ENCODE data around the gene SYNDIG1. TPM values are rescaled to one million over a fixed set of nuclear protein-coding genes. Genes with fewer than 3 reads are reported as not detected.

Gene SYNDIG1
- polyA plus RNA-seq, 1 donor from 2014 or later, result 0.22 TPM

DNA sequence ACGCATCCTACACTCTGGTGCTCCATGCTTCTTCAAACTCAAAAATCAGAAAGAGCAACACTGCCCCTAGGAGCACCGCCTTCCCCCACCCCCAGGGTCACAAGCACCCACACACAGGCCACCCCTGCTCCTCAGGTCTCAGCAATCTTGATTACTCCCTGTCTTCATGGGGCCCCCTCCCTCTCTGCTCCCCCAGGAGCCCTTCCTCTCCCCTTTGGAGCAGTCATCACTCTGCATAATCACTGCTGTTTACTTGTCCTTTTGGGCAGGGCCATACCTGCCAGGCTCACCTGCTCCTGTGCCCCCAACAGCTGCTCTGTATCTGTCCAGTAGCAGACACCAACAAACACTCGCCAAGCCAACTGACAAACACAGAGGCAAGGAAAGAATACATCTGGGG, 7.6 kb upstream of the SYNDIG1 start:
- no peak overlapping the region for H3K4me3 ChIP-seq (ENCODE audit: low read length)
- no peaks in the 10 kb centered on the region for H3F3A ChIP-seq (ENCODE audit: insufficient read depth, low read length, poor library complexity, severe bottlenecking)
- no peaks in the 10 kb centered on the region for H3K27me3 ChIP-seq (ENCODE audit: insufficient read depth, low read depth, low read length)
- no peaks in the 10 kb centered on the region for H3K9me3 ChIP-seq (ENCODE audit: low read length)
- H3K4me2 ChIP-seq (ENCODE audit: low read length), result no peak overlapping the region
- no peaks in the 10 kb centered on the region for H3K79me2 ChIP-seq (replicated peaks; ENCODE audit: insufficient read depth, low read length)
- no peak for TF ChIP-seq MXI1 (conservative IDR thresholded peaks at IDR 0.05; ENCODE audit: poor library complexity, severe bottlenecking)
- TF ChIP-seq TAF1 (IDR thresholded peaks at IDR 0.05; ENCODE audit: low read depth), result no peak
- TF ChIP-seq, protein P1, sequence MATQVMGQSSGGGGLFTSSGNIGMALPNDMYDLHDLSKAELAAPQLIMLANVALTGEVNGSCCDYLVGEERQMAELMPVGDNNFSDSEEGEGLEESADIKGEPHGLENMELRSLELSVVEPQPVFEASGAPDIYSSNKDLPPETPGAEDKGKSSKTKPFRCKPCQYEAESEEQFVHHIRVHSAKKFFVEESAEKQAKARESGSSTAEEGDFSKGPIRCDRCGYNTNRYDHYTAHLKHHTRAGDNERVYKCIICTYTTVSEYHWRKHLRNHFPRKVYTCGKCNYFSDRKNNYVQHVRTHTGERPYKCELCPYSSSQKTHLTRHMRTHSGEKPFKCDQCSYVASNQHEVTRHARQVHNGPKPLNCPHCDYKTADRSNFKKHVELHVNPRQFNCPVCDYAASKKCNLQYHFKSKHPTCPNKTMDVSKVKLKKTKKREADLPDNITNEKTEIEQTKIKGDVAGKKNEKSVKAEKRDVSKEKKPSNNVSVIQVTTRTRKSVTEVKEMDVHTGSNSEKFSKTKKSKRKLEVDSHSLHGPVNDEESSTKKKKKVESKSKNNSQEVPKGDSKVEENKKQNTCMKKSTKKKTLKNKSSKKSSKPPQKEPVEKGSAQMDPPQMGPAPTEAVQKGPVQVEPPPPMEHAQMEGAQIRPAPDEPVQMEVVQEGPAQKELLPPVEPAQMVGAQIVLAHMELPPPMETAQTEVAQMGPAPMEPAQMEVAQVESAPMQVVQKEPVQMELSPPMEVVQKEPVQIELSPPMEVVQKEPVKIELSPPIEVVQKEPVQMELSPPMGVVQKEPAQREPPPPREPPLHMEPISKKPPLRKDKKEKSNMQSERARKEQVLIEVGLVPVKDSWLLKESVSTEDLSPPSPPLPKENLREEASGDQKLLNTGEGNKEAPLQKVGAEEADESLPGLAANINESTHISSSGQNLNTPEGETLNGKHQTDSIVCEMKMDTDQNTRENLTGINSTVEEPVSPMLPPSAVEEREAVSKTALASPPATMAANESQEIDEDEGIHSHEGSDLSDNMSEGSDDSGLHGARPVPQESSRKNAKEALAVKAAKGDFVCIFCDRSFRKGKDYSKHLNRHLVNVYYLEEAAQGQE (IDR thresholded peaks at IDR 0.05; ENCODE audit: borderline replicate concordance), result no peak
- TF ChIP-seq SMC3 (conservative IDR thresholded peaks at IDR 0.05; ENCODE audit: poor library complexity), result no peak
- TF ChIP-seq POLR2AphosphoS5 (IDR thresholded peaks at IDR 0.05), result no peak
- TF ChIP-seq, protein P2, sequence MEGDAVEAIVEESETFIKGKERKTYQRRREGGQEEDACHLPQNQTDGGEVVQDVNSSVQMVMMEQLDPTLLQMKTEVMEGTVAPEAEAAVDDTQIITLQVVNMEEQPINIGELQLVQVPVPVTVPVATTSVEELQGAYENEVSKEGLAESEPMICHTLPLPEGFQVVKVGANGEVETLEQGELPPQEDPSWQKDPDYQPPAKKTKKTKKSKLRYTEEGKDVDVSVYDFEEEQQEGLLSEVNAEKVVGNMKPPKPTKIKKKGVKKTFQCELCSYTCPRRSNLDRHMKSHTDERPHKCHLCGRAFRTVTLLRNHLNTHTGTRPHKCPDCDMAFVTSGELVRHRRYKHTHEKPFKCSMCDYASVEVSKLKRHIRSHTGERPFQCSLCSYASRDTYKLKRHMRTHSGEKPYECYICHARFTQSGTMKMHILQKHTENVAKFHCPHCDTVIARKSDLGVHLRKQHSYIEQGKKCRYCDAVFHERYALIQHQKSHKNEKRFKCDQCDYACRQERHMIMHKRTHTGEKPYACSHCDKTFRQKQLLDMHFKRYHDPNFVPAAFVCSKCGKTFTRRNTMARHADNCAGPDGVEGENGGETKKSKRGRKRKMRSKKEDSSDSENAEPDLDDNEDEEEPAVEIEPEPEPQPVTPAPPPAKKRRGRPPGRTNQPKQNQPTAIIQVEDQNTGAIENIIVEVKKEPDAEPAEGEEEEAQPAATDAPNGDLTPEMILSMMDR (IDR thresholded peaks at IDR 0.05; ENCODE audit: poor library complexity, severe bottlenecking), result no peak
- no peak for TF ChIP-seq EP300 (conservative IDR thresholded peaks at IDR 0.05; ENCODE audit: poor library complexity, severe bottlenecking)
- TF ChIP-seq EZH2 (IDR thresholded peaks at IDR 0.05; ENCODE audit: borderline replicate concordance, insufficient read depth, low read length, poor library complexity, severe bottlenecking), result no peak
- no peak for TF ChIP-seq RAD21 (conservative IDR thresholded peaks at IDR 0.05)
- H3K9ac ChIP-seq (ENCODE audit: low read length), result no peak overlapping the region
- H4K20me1 ChIP-seq (ENCODE audit: insufficient read depth), result no peaks in the 10 kb centered on the region
- no peaks in the 10 kb centered on the region for H3K36me3 ChIP-seq (ENCODE audit: insufficient read depth, low read length)
- no peaks in the 10 kb centered on the region for H3K9me2 ChIP-seq (ENCODE audit: insufficient read depth, low read length)
- H2AFZ ChIP-seq (ENCODE audit: low read depth, low read length), result no peak overlapping the region
- no peak overlapping the region for H3K27ac ChIP-seq (ENCODE audit: low read length)

DNA sequence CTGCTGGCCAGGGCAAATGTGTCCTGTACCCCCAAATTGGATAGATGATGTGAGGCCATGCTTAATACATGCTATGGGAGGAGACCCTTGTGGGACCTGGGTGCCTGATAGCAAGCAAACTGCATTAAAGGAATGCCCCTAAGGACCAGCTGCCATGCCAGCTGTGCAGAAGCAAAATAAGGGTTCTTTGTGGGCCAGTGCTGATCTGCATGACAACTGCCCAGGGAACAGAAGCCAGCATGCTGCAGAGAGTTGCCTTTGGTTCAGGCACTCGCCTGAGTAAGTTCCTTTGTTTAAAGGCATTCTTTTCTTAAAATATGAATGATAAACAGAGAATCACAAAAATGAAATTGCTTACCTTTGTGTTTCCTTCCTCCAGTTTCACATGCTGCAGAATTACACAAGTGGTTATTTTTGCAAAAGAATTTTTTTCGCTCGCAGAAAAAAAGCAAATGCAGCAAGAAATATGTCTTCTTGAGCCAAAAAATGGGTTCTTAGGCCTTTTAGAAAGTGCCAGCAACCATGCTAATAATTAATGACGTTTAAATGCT, 6.9 kb upstream of the SYNDIG1 start:
- no peak overlapping the region for H3K9ac ChIP-seq (ENCODE audit: low read length)
- no peaks in the 10 kb centered on the region for H3K9me2 ChIP-seq (ENCODE audit: insufficient read depth, low read length)
- H3K27ac ChIP-seq (ENCODE audit: low read length), result no peak overlapping the region
- H3K36me3 ChIP-seq (ENCODE audit: insufficient read depth, low read length), result no peaks in the 10 kb centered on the region
- H2AFZ ChIP-seq (ENCODE audit: low read depth, low read length), result no peak overlapping the region
- H3F3A ChIP-seq (ENCODE audit: insufficient read depth, low read length, poor library complexity, severe bottlenecking), result no peaks in the 10 kb centered on the region
- TF ChIP-seq TAF1 (IDR thresholded peaks at IDR 0.05; ENCODE audit: low read depth) (no peak), RAD21 (conservative IDR thresholded peaks at IDR 0.05) (no peak), MXI1 (conservative IDR thresholded peaks at IDR 0.05; ENCODE audit: poor library complexity, severe bottlenecking) (no peak), EZH2 (IDR thresholded peaks at IDR 0.05; ENCODE audit: borderline replicate concordance, insufficient read depth, low read length, poor library complexity, severe bottlenecking) (no peak), POLR2AphosphoS5 (IDR thresholded peaks at IDR 0.05) (no peak), EP300 (conservative IDR thresholded peaks at IDR 0.05; ENCODE audit: poor library complexity, severe bottlenecking) (no peak), SMC3 (conservative IDR thresholded peaks at IDR 0.05; ENCODE audit: poor library complexity) (no peak)
- TF ChIP-seq, protein P2 (IDR thresholded peaks at IDR 0.05; ENCODE audit: poor library complexity, severe bottlenecking), result no peak
- TF ChIP-seq, protein P1 (IDR thresholded peaks at IDR 0.05; ENCODE audit: borderline replicate concordance), result no peak
- no peak overlapping the region for H3K4me3 ChIP-seq (ENCODE audit: low read length)
- H4K20me1 ChIP-seq (ENCODE audit: insufficient read depth), result no peaks in the 10 kb centered on the region
- no peak overlapping the region for H3K4me2 ChIP-seq (ENCODE audit: low read length)
- H3K27me3 ChIP-seq (ENCODE audit: insufficient read depth, low read depth, low read length), result peaks cover 2% of the 10 kb centered on the region
- no peaks in the 10 kb centered on the region for H3K79me2 ChIP-seq (replicated peaks; ENCODE audit: insufficient read depth, low read length)
- H3K9me3 ChIP-seq (ENCODE audit: low read length), result no peaks in the 10 kb centered on the region
